Endometrial microvascular endothelial cells (primary cell): ENCODE results near the gene TSTD1. TPM values are rescaled to one million over a fixed set of nuclear protein-coding genes. Genes with fewer than 3 reads are reported as not detected.

Experiments
- in situ Hi-C: cut with HindIII; loops from 2 replicates; pipeline ENCODE4 v1.10.0; 2017; ENCODE audit warnings: low sequenced_read_pairs, low pct_unique_long_range_greater_than_20kb; ENCODE audit errors: inconsistent ontology term
- total RNA-seq: library from RNA; depleted of rRNA; stranded (reverse); fragments of >200 nt; gene quantifications from one replicate; pipeline ENCODE4 v1.2.3, GENCODE V29; 2015; ENCODE audit errors: inconsistent ontology term

Gene TSTD1
- not detected for total RNA-seq

- in situ Hi-C loops, result no loop called here
These were observed at the start of gene TSTD1 for GRCh38 chr1:161038523-161039153. TSS of gene TSTD1 (minus strand) at chr1:161038964. CDS start at chr1:161038889, 75 bp downstream.

GRCh38 chr1:161086457-161086856, 47.7 kb upstream of the TSTD1 start:
- in situ Hi-C loops, result no loop called here

GRCh38 chr1:161085165-161085564, 46.4 kb upstream of the TSTD1 start:
- in situ Hi-C loops, result no loop called here

- in situ Hi-C loops, result no loop called here
These were observed 45.8 kb upstream of the TSTD1 start for GRCh38 chr1:161084597-161084988.

GRCh38 chr1:161083748-161084596, 45.2 kb upstream of the TSTD1 start:
- in situ Hi-C loops, result no loop called here

GRCh38 chr1:161082996-161083747, 44.4 kb upstream of the TSTD1 start:
- in situ Hi-C loops, result no loop called here

GRCh38 chr1:161082483-161082882, 43.7 kb upstream of the TSTD1 start:
- in situ Hi-C loops, result no loop called here

GRCh38 chr1:161081519-161081918, 42.8 kb upstream of the TSTD1 start:
- in situ Hi-C loops, result no loop called here

- in situ Hi-C loops, result no loop called here
These were observed 42.0 kb upstream of the TSTD1 start for GRCh38 chr1:161080441-161081405.

- in situ Hi-C loops, result no loop called here
These were observed 40.8 kb upstream of the TSTD1 start for GRCh38 chr1:161079436-161080110.

- in situ Hi-C loops, result no loop called here
These were observed 38.7 kb upstream of the TSTD1 start for GRCh38 chr1:161077426-161077825.

- in situ Hi-C loops, result no loop called here
These were observed 37.6 kb upstream of the TSTD1 start for GRCh38 chr1:161076410-161076809.

- in situ Hi-C loops, result no loop called here
These were observed 36.1 kb upstream of the TSTD1 start for GRCh38 chr1:161074676-161075368.

GRCh38 chr1:161073474-161074121, 34.8 kb upstream of the TSTD1 start:
- in situ Hi-C loops, result no loop called here

- in situ Hi-C loops, result no loop called here
These were observed 34.1 kb upstream of the TSTD1 start for GRCh38 chr1:161072751-161073449.

GRCh38 chr1:161071886-161072371, 33.2 kb upstream of the TSTD1 start:
- in situ Hi-C loops, result no loop called here
